MM.1S (cell line): ENCODE results near the gene HYDIN.
"Not testable (repeated sequence)": the region's sequence is repeated elsewhere in the genome, so short reads cannot be mapped to it uniquely, and the experiment has no call there.

Experiments
- DNase-seq: peaks from one replicate; pipeline ENCODE4 v3.0.0-alpha.2; 2015
- H2AFZ ChIP-seq: fragments of 300-600 bp; sonication (generic); 2 replicates; pipeline ENCODE4 v1.6.0; 2016; ENCODE audit warnings: antibody characterized with exemption, low read length
- H3F3A ChIP-seq: fragments of 300-600 bp; sonication (generic); 2 replicates; pipeline ENCODE4 v1.6.1; 2016; ENCODE audit warnings: mild to moderate bottlenecking, antibody characterized with exemption, low read length, moderate library complexity, mixed read lengths; ENCODE audit not compliant: insufficient read depth
- H3K27ac ChIP-seq: fragments of 300-600 bp; sonication (generic); 2 replicates; pipeline ENCODE4 v1.5.1; 2016; ENCODE audit warnings: mild to moderate bottlenecking, low read length
- H3K27me3 ChIP-seq: fragments of 300-600 bp; sonication (generic); replicated peaks from 2 replicates; pipeline ENCODE4 v1.6.0; 2016; ENCODE audit warnings: low read length; ENCODE audit not compliant: insufficient read depth
- H3K36me3 ChIP-seq: fragments of 300-600 bp; sonication (generic); replicated peaks from 2 replicates; pipeline ENCODE4 v1.6.1; 2016; ENCODE audit warnings: mild to moderate bottlenecking, low read length, mixed read lengths; ENCODE audit not compliant: insufficient read depth
- H3K4me1 ChIP-seq: fragments of 300-600 bp; sonication (generic); 2 replicates; pipeline ENCODE4 v1.6.1; 2016; ENCODE audit warnings: low read length, mixed read lengths
- H3K4me2 ChIP-seq: fragments of 300-600 bp; sonication (generic); 2 replicates; pipeline ENCODE4 v1.6.0; 2016; ENCODE audit warnings: low read depth, low read length
- H3K4me3 ChIP-seq: fragments of 300-600 bp; sonication (generic); 2 replicates; pipeline ENCODE4 v1.5.1; 2016; ENCODE audit warnings: low read length, mixed read lengths
- H3K79me2 ChIP-seq: fragments of 300-600 bp; sonication (generic); 2 replicates; pipeline ENCODE4 v1.6.1; 2016; ENCODE audit warnings: mixed run types, low read length, mixed read lengths
- H3K9ac ChIP-seq: fragments of 300-600 bp; sonication (generic); 2 replicates; pipeline ENCODE4 v1.6.1; 2016; ENCODE audit warnings: low read length, mixed read lengths
- H3K9me2 ChIP-seq: fragments of 300-600 bp; sonication (generic); replicated peaks from 2 replicates; pipeline ENCODE4 v1.6.1; 2016; ENCODE audit warnings: mild to moderate bottlenecking, low read length, mixed read lengths; ENCODE audit not compliant: insufficient read depth
- H3K9me3 ChIP-seq: fragments of 300-600 bp; sonication (generic); replicated peaks from 2 replicates; pipeline ENCODE4 v1.6.1; 2016; ENCODE audit warnings: mild to moderate bottlenecking, low read length, mixed read lengths; ENCODE audit not compliant: insufficient read depth
- H4K20me1 ChIP-seq: fragments of 300-600 bp; sonication (generic); 2 replicates; pipeline ENCODE4 v1.6.1; 2016; ENCODE audit warnings: mild to moderate bottlenecking, low read length, moderate library complexity, mixed read lengths; ENCODE audit not compliant: insufficient read depth

The HYDIN gene

DNA sequence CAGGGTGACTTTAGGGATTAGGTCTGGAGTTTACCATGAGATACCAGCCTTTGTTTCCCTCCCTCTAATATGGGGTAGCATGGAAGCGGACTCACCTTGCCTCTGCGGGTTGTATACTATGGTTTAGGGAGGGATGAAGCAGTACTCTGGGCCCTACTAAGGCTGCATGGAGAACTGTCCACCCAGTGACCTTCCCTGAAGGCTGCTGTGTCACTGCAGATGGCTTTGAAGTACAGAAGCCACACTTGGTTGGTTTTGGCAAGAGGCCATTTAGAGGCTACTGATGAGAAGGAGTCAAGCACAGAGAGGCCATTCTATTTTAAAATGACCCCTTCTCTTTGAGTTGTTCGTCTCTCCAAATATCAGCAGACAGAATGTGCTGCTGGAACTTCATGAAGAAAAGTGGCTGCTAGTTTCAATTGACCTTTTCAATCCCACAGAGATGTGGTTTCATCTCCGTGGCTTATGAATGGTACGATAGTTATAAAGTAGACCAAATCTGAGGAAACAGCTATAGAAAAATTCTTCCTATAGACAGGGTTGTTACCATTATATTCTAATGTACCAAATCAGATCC lies 208.5 kb downstream of the HYDIN start:
- DNase-seq, result not testable (repeated sequence)

GRCh38 chr16:71019067-71019682 lies 211.3 kb downstream of the HYDIN start:
- not testable (repeated sequence) for H4K20me1 ChIP-seq, H3K27me3 ChIP-seq, H3K4me3 ChIP-seq, H2AFZ ChIP-seq, H3K27ac ChIP-seq, DNase-seq, H3K36me3 ChIP-seq, H3K4me1 ChIP-seq, H3K4me2 ChIP-seq, H3K9ac ChIP-seq, H3K79me2 ChIP-seq, H3K9me2 ChIP-seq, H3K9me3 ChIP-seq, H3F3A ChIP-seq

More for the DNA sequence above, 208.5 kb downstream of the HYDIN start:
- H3K27ac ChIP-seq, H3K4me1 ChIP-seq, H3K9ac ChIP-seq, H3K27me3 ChIP-seq, H3K4me2 ChIP-seq, H3K36me3 ChIP-seq, H4K20me1 ChIP-seq, H3K9me3 ChIP-seq, H3K79me2 ChIP-seq, H3K4me3 ChIP-seq, H2AFZ ChIP-seq, H3F3A ChIP-seq, H3K9me2 ChIP-seq: not testable (repeated sequence)

- not testable (repeated sequence) for H3K9me2 ChIP-seq, H3F3A ChIP-seq, H3K9me3 ChIP-seq, H3K36me3 ChIP-seq, H3K4me2 ChIP-seq, H4K20me1 ChIP-seq, H3K4me1 ChIP-seq, H3K27ac ChIP-seq, H3K9ac ChIP-seq, H3K4me3 ChIP-seq, H2AFZ ChIP-seq, H3K79me2 ChIP-seq, DNase-seq, H3K27me3 ChIP-seq
Observed at GRCh38 chr16:71015419-71015818, 215.1 kb downstream of the HYDIN start.

DNA sequence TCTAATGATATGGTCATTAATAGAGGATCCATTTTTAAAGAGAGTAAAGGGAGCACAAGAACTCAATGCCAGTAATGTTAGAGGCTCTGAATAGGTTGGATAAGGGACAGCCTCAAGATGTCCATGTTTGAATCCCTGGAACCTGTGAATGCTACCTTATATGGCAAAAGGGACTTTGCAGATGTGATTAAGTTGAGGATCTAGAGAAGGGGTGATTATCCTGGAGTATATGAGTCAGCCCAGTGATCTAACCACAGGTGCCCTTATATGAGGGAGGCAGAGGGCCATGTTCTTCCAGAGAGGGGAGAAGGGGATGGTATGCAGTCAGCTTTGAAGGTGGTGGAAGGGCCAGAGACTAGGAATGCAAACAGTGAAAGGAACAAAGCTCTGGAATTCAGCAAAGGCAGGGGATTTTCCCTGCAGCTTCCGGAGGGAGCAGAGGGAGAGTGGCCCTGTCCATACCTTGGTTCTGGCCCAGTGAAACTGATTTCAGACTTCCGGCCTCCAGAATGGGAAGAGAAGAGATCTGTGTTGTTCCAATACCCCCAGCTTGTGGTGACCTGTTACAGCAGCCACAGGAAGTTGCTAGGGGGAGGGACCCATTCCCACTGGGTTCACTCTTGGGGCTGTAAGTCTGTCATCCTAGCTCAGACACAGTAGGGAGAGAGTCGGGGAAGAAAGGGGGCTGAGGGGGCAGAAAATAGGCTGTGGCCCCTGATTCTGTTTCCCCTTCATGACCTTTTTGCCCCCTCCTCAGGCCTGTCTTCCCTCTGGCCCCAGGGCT lies 220.9 kb downstream of the HYDIN start:
- H3K9ac ChIP-seq, H3K4me3 ChIP-seq, H3K36me3 ChIP-seq, H4K20me1 ChIP-seq, H3K4me1 ChIP-seq, H3F3A ChIP-seq, DNase-seq, H3K9me3 ChIP-seq, H3K27me3 ChIP-seq, H3K27ac ChIP-seq, H2AFZ ChIP-seq, H3K79me2 ChIP-seq, H3K9me2 ChIP-seq, H3K4me2 ChIP-seq: not testable (repeated sequence)

DNA sequence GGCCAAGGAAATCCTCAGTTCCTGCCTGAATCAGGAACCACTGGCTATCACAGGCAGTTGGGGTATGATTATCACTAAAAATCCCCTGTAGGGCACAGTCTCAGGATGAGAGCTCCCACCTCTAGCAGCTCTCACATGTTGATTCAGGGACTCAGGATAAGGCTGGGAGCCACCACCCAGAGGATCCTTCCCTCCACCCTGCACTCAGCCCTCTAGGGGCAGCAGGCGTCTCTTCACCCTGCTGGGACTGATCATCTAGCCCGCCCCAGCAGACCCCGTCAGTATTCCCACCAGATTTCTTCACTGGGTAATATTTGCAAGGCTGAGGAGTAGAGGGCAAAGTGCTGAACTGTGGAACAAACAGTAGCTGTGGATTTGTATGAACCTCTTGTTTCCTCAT lies 224.0 kb downstream of the HYDIN start:
- not testable (repeated sequence) for H3K36me3 ChIP-seq, DNase-seq

GRCh38 chr16:70999735-71000134 lies 230.8 kb downstream of the HYDIN start:
- H3K79me2 ChIP-seq, H3K27me3 ChIP-seq, H3K27ac ChIP-seq, H3K9ac ChIP-seq, H4K20me1 ChIP-seq, H3K36me3 ChIP-seq, H3K4me3 ChIP-seq, H3F3A ChIP-seq, H2AFZ ChIP-seq, H3K9me2 ChIP-seq, H3K4me2 ChIP-seq, H3K4me1 ChIP-seq, H3K9me3 ChIP-seq: not testable (repeated sequence)
- DNase-seq, result peak; percentile 40

More for the DNA sequence above, 224.0 kb downstream of the HYDIN start:
- not testable (repeated sequence) for H3K4me1 ChIP-seq, H3K9ac ChIP-seq, H2AFZ ChIP-seq, H3K79me2 ChIP-seq, H3K27ac ChIP-seq, H4K20me1 ChIP-seq, H3K9me3 ChIP-seq, H3F3A ChIP-seq, H3K27me3 ChIP-seq, H3K4me2 ChIP-seq, H3K9me2 ChIP-seq, H3K4me3 ChIP-seq

DNA sequence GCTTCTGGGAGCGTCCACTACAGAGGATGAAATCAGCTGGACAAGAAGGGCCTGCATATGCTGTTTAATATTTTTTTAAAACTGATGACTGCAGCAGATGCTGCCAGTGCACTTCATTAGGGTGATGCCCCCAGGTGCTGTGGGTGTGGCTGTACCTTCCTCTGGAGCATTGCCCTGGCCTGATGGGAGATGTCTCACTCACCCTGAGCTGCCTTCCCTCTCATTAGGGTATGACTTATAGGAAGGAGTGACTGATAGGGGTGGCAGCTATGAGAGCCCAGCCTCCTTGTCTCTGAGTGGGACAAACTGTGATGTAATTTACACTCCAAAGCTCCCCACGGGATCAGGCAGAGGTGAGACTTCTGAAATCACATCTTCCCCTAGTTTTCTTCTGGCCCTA lies 234.7 kb downstream of the HYDIN start:
- H3F3A ChIP-seq, H3K4me1 ChIP-seq, H2AFZ ChIP-seq, H3K27me3 ChIP-seq, H3K9ac ChIP-seq, H4K20me1 ChIP-seq, H3K9me3 ChIP-seq, H3K4me2 ChIP-seq, H3K27ac ChIP-seq, H3K79me2 ChIP-seq, DNase-seq, H3K36me3 ChIP-seq, H3K9me2 ChIP-seq, H3K4me3 ChIP-seq: not testable (repeated sequence)

- H4K20me1 ChIP-seq, H3K36me3 ChIP-seq: not testable (repeated sequence)
Observed at GRCh38 chr16:70992511-70992910, 238.0 kb downstream of the HYDIN start.

More at GRCh38 chr16:70992511-70992910, 238.0 kb downstream of the HYDIN start:
- H2AFZ ChIP-seq, H3K4me3 ChIP-seq, H3K27me3 ChIP-seq, H3K4me1 ChIP-seq, H3K9me3 ChIP-seq, H3K9me2 ChIP-seq, H3F3A ChIP-seq, DNase-seq, H3K27ac ChIP-seq, H3K4me2 ChIP-seq, H3K9ac ChIP-seq, H3K79me2 ChIP-seq: not testable (repeated sequence)
